H1 (cell line): ENCODE measurements around the gene RARRES2. TPM values are rescaled to one million over a fixed set of nuclear protein-coding genes. Genes with fewer than 3 reads are reported as not detected.
"Not testable (repeated sequence)": the region's sequence is repeated elsewhere in the genome, so short reads cannot be mapped to it uniquely, and the experiment has no call there.

Experiments used
- CTCF ChIA-PET: fragments of 300-600 bp; sonication (Branson Sonifier 250); formaldehyde crosslinking; loops from one replicate; lab custom pipeline; 2021; ENCODE audit not compliant: partially characterized antibody; lab: Charles Lee
- POLR2A ChIA-PET: fragments of 300-600 bp; sonication (Branson Sonifier 250); formaldehyde crosslinking; loops from one replicate; lab custom pipeline; 2021; ENCODE audit warnings: inconsistent platforms; ENCODE audit not compliant: partially characterized antibody; lab: Charles Lee
- DNase-seq, 2 experiments: peaks; one replicate each; pipeline versions ENCODE4 v3.0.0 to v3.0.0-alpha.2; 2010 to 2022; ENCODE audit warnings: low spot score in 2 of 2, low read depth in 1 of 2, mixed read lengths in 1 of 2
- FAIRE-seq: peaks from 2 replicates; lab custom pipeline; 2011; peaks lifted over from hg19 to GRCh38; lab: Jason Lieb, UNC
- H2AFZ ChIP-seq: 2 replicates; pipeline ENCODE4 v1.8.1; 2012; ENCODE audit warnings: low read length, inconsistent platforms
- H2AK5ac ChIP-seq: 2 replicates; pipeline ENCODE4 v1.6.1; 2013; ENCODE audit warnings: low read depth, low read length
- H2BK120ac ChIP-seq: replicated peaks from 2 replicates; pipeline ENCODE3; 2013; ENCODE audit warnings: low read depth, low read length, inconsistent platforms
- H2BK12ac ChIP-seq: 2 replicates; pipeline ENCODE4 v1.6.1; 2013; ENCODE audit warnings: low read depth, low read length
- H2BK15ac ChIP-seq: 2 replicates; pipeline ENCODE4 v1.6.1; 2013; ENCODE audit warnings: low read length
- H2BK20ac ChIP-seq: 2 replicates; pipeline ENCODE4 v1.6.1; 2013; ENCODE audit warnings: low read length
- H2BK5ac ChIP-seq: 2 replicates; pipeline ENCODE4 v1.6.1; 2013; ENCODE audit warnings: low read depth, low read length
- H3K14ac ChIP-seq: 2 replicates; pipeline ENCODE4 v1.6.1; 2013; ENCODE audit warnings: inconsistent platforms; ENCODE audit not compliant: insufficient read length
- H3K18ac ChIP-seq: 2 replicates; pipeline ENCODE4 v1.6.1; 2013; ENCODE audit warnings: low read length; ENCODE audit errors: extremely low read depth
- H3K23ac ChIP-seq: 2 replicates; pipeline ENCODE4 v1.6.1; 2013; ENCODE audit warnings: inconsistent platforms; ENCODE audit not compliant: insufficient read length
- H3K23me2 ChIP-seq: 2 replicates; pipeline ENCODE4 v1.6.1; 2013; ENCODE audit warnings: low read depth, low read length
- H3K27ac ChIP-seq: 2 replicates; pipeline ENCODE4 v1.6.1; 2011; ENCODE audit warnings: low read depth, low read length, inconsistent platforms
- H3K27me3 ChIP-seq, 4 experiments: replicated peaks in 1 of 4; 1 replicate in 1 of 4; 2 replicates in 3 of 4; pipeline versions ENCODE4 v1.6.1 to v1.8.1; 2011 to 2013; ENCODE audit warnings: low read length in 3 of 4, mild to moderate bottlenecking in 3 of 4, inconsistent platforms in 2 of 4, mixed read lengths in 2 of 4, moderate library complexity in 1 of 4; ENCODE audit not compliant: control insufficient read depth in 3 of 4, insufficient read depth in 3 of 4; ENCODE audit errors: extremely low read depth in 1 of 4
- H3K36me3 ChIP-seq, 4 experiments: 2 replicates each; pipeline versions ENCODE4 v1.6.1 to v1.8.1; 2011 to 2013; ENCODE audit warnings: mild to moderate bottlenecking in 4 of 4, low read length in 3 of 4, moderate library complexity in 2 of 4, control low read depth in 1 of 4, inconsistent platforms in 1 of 4; ENCODE audit not compliant: insufficient read depth in 4 of 4, control insufficient read depth in 2 of 4
- H3K4ac ChIP-seq: replicated peaks from 2 replicates; pipeline ENCODE3; 2013; ENCODE audit warnings: low read length, low read depth, mixed read lengths, inconsistent platforms; ENCODE audit not compliant: insufficient read length
- H3K4me1 ChIP-seq, 4 experiments: replicated peaks in 1 of 4; 1 replicate in 1 of 4; 2 replicates in 3 of 4; pipeline versions ENCODE4 v1.6.1 to v1.8.1; 2011 to 2013; ENCODE audit warnings: low read length in 3 of 4, inconsistent platforms in 2 of 4, mixed read lengths in 1 of 4; ENCODE audit not compliant: insufficient read depth in 4 of 4, control insufficient read depth in 3 of 4
- H3K4me2 ChIP-seq, 2 experiments: 2 replicates each; pipeline versions ENCODE4 v1.6.1 to v1.8.1; 2011 to 2013; ENCODE audit warnings: low read depth in 2 of 2, low read length in 2 of 2, control low read depth in 1 of 2, inconsistent platforms in 1 of 2, mild to moderate bottlenecking in 1 of 2; ENCODE audit not compliant: insufficient read depth in 1 of 2
- H3K4me3 ChIP-seq, 4 experiments: fragments of 200-600, 300-600 bp in 1 of 4; sonication (generic), shearing (Covaris generic), sonication (Bioruptor Twin) in 1 of 4; 2 replicates each; pipeline versions ENCODE4 v1.5.1 to v1.8.1; 2011 to 2016; ENCODE audit warnings: low read length in 4 of 4, low read depth in 3 of 4, control low read depth in 2 of 4, inconsistent platforms in 2 of 4, mild to moderate bottlenecking in 2 of 4, mixed read lengths in 1 of 4, moderate library complexity in 1 of 4; ENCODE audit not compliant: insufficient read depth in 2 of 4; ENCODE audit errors: extremely low read depth in 1 of 4
- H3K56ac ChIP-seq: replicated peaks from 2 replicates; pipeline ENCODE3; 2013; ENCODE audit warnings: low read depth, mild to moderate bottlenecking, mixed read lengths, low read length, inconsistent platforms; ENCODE audit not compliant: insufficient read length
- H3K79me1 ChIP-seq: 2 replicates; pipeline ENCODE4 v1.6.1; 2013; ENCODE audit warnings: low read depth, low read length, control low read depth
- H3K79me2 ChIP-seq, 2 experiments: 2 replicates each; pipeline versions ENCODE4 v1.6.1 to v1.8.1; 2012 to 2013; ENCODE audit warnings: low read length in 2 of 2, mild to moderate bottlenecking in 2 of 2, inconsistent platforms in 1 of 2; ENCODE audit not compliant: insufficient read depth in 2 of 2, control insufficient read depth in 1 of 2
- H3K9ac ChIP-seq, 4 experiments: replicated peaks in 1 of 4; 1 replicate in 1 of 4; 2 replicates in 3 of 4; pipeline versions ENCODE4 v1.6.1 to v1.8.1; 2011 to 2013; ENCODE audit warnings: low read depth in 3 of 4, low read length in 3 of 4, control low read depth in 2 of 4, mild to moderate bottlenecking in 2 of 4, moderate library complexity in 2 of 4, inconsistent platforms in 1 of 4; ENCODE audit errors: extremely low read depth in 1 of 4
- H3K9me3 ChIP-seq, 2 experiments: 2 replicates each; pipeline versions ENCODE4 v1.6.1 to v1.8.1; 2012 to 2013; ENCODE audit warnings: mild to moderate bottlenecking in 2 of 2, moderate library complexity in 2 of 2, control low read depth in 1 of 2, inconsistent platforms in 1 of 2, low read depth in 1 of 2, low read length in 1 of 2, mixed read lengths in 1 of 2; ENCODE audit not compliant: insufficient read depth in 2 of 2
- H4K20me1 ChIP-seq, 2 experiments: replicated peaks in 1 of 2; 2 replicates each; pipeline versions ENCODE3 to v1.8.1; 2011 to 2013; ENCODE audit warnings: inconsistent platforms in 2 of 2, low read length in 2 of 2, mild to moderate bottlenecking in 1 of 2; ENCODE audit not compliant: insufficient read depth in 2 of 2, control insufficient read depth in 1 of 2
- H4K5ac ChIP-seq: 2 replicates; pipeline ENCODE4 v1.6.1; 2013; ENCODE audit warnings: low read length, low read depth, mixed read lengths, inconsistent platforms; ENCODE audit not compliant: insufficient read length
- H4K8ac ChIP-seq: 2 replicates; pipeline ENCODE4 v1.8.0; 2013; ENCODE audit warnings: mild to moderate bottlenecking, moderate library complexity, low read length, inconsistent platforms; ENCODE audit not compliant: insufficient read depth; ENCODE audit errors: extremely low read depth
- H4K91ac ChIP-seq: replicated peaks from 2 replicates; pipeline ENCODE3; 2013; ENCODE audit warnings: low read length, mixed read lengths, inconsistent platforms; ENCODE audit not compliant: insufficient read length
- WGBS, 2 experiments: shearing (Covaris generic) in 1 of 2; methylation state at CpG; one replicate each; pipeline versions ENCODE4 v1.1.6 to v1.1.7; 2013 to 2015; ENCODE audit warnings: low lambda C conversion rate in 2 of 2, mixed read lengths in 2 of 2, inconsistent platforms in 1 of 2, low coverage in 1 of 2, missing lambda C conversion rate in 1 of 2; ENCODE audit not compliant: insufficient replicate concordance in 2 of 2, insufficient coverage in 1 of 2, insufficient read length in 1 of 2; ENCODE audit errors: extremely low coverage in 1 of 2, missing lambda C conversion rate in 1 of 2; 5-methylcytosine and 5-hydroxymethylcytosine counted together
- polyA plus RNA-seq, 7 experiments: library from polyadenylated mRNA; depleted of rRNA in 3 of 7; stranded (reverse) in 5 of 7; unstranded in 2 of 7; fragments of >200 nt in 5 of 7; fragments of 200-250 nt in 2 of 7; gene quantifications; 1 replicate in 5 of 7; 2 replicates in 1 of 7; 4 replicates in 1 of 7; pipeline versions ENCODE4 v1.2.1 to v1.2.3, GENCODE V29; 2011 to 2013; ENCODE audit warnings: missing spikeins in 2 of 7, mixed read lengths in 2 of 7
- total RNA-seq: library from RNA; stranded (reverse); fragmentation: NEBNext Ultra II Directional; extraction: Animal tissue kit (Norgen Biotek cat#: 25700); gene quantifications from 2 replicates; pipeline ENCODE4 v1.2.1, GENCODE V29; 2021

The RARRES2 gene
- total and polyA plus RNA-seq, 2 of the 8 experiments (the other 6 are each of a cell fraction or from before 2014, with no cell fraction given), result 254 to 441 TPM

GRCh38 chr7:150297978-150298377, 43.5 kb downstream of the RARRES2 start:
- H2BK15ac ChIP-seq, H3K4me2 ChIP-seq, H3K4me3 ChIP-seq, H3K27me3 ChIP-seq, H3K56ac ChIP-seq, H3K18ac ChIP-seq, H2AFZ ChIP-seq, H3K27ac ChIP-seq, H3K23ac ChIP-seq, H3K4ac ChIP-seq, H4K8ac ChIP-seq, H2BK120ac ChIP-seq, FAIRE-seq, H3K23me2 ChIP-seq, H4K91ac ChIP-seq, H4K5ac ChIP-seq, H3K14ac ChIP-seq, H3K79me2 ChIP-seq, H2BK12ac ChIP-seq, H3K9me3 ChIP-seq, H2AK5ac ChIP-seq, H2BK5ac ChIP-seq, POLR2A ChIA-PET, H3K4me1 ChIP-seq, H3K9ac ChIP-seq, H2BK20ac ChIP-seq, H3K36me3 ChIP-seq, DNase-seq, H4K20me1 ChIP-seq, H3K79me1 ChIP-seq, CTCF ChIA-PET: not testable (repeated sequence)

- H3K4me3 ChIP-seq, H3K36me3 ChIP-seq, H3K79me2 ChIP-seq, H3K4me2 ChIP-seq, H3K9ac ChIP-seq, H3K27me3 ChIP-seq, H4K5ac ChIP-seq, H4K8ac ChIP-seq, H3K4me1 ChIP-seq, H3K27ac ChIP-seq, H3K79me1 ChIP-seq, POLR2A ChIA-PET, H3K4ac ChIP-seq, H2BK12ac ChIP-seq, H3K56ac ChIP-seq, H3K14ac ChIP-seq, H2AFZ ChIP-seq, H2BK5ac ChIP-seq, H4K91ac ChIP-seq, H3K23me2 ChIP-seq, H2AK5ac ChIP-seq, H3K9me3 ChIP-seq, FAIRE-seq, H2BK120ac ChIP-seq, H2BK15ac ChIP-seq, H3K23ac ChIP-seq, H4K20me1 ChIP-seq, CTCF ChIA-PET, H3K18ac ChIP-seq, DNase-seq, H2BK20ac ChIP-seq: not testable (repeated sequence)
- WGBS, 2 experiments, result 94% methylated on average over 8 of the region's 10 CpGs; no CpG with 5 or more reads in 1 of the 2 experiments
Observed at GRCh38 chr7:150296802-150297201, 44.6 kb downstream of the RARRES2 start.
